GM19468 (cell line): Measurements from ENCODE around the gene LILRA6.

Experiments used
- ATAC-seq: cut with Tn5 transposase; IDR thresholded peaks from one replicate; pipeline ENCODE4 v1.9.1; 2021; ENCODE audit warnings: mild to moderate bottlenecking, moderate library complexity, moderate number of reproducible peaks; ENCODE audit not compliant: unreplicated experiment; ENCODE audit errors: extremely low read depth

Gene LILRA6

GRCh38 chr19:54190503-54191010 is 52.0 kb downstream of the LILRA6 start:
- peak; percentile 35 for ATAC-seq

DNA sequence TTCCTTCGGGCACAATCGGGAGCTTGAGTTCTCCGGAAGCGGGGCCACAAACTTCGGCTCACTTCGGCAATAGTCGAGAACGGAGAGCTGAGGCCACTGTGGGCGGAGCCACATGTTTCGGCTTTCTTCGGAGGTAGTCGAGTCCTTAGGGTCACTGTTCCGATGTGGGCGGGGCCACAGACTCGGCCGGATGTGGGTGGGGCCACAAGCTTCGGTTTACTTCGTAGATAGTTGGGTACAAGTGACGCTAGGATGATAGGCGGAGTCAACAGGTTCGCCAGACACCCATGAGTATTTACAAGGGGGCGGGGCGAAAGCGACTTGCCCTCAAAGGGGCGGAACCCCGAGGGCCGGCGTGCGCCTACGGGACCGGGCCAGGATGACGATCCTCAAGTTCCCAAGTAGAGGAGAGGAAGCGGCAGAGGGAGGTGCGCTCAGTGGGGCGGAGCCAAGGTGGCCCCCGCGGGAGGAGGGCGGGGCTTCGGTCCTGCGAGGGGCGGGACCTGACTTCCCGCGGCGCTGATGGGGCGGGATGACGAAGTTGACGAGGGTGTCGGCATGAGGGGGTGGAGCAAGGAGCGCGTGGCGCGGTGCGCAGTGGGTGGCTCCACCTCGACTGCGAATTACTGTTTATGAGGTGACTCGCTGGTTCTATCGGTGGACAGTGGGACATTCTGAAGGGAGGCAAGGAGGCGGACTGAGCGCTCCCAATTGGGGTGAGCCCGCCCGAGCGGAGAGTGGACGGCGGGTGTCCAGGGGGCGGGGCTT is 52.7 kb downstream of the LILRA6 start:
- peak; percentile 29 for ATAC-seq

DNA sequence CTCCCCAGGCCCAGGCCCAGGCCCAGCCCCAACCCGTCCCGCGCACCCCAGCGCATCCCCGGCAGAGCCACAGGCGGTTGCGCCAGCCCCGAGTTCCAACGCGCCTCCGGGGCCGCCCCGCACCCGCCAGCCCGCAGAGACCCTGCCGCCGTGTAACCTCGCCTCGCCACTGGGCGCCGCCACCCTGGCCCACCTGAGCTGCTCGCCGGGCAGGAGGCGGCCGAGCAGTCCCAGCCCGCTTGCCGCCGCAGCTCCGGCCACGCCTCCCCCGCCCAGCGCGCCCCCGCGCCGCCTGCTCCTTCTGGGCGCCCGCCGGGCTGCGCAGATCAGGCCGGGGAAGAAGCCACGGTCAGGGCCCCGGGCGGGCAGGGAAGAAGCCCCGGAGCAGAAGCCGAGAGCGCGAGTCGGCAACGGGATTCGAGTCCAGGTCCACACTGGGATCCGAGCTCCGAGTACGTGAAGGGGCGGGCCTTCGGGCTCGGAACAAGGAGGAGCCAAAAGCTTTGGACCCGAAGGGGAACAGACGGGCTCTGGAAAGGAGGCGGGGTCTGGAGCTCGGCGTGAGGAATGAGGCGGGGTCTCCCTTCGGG is 53.4 kb downstream of the LILRA6 start, which contains the start of gene MBOAT7:
TSS of gene MBOAT7 (minus strand) at position 436 of the 590 bp plus-strand sequence. CDS start 1,072 bp downstream, outside the sequence.
- ATAC-seq, result peak; percentile 19

DNA sequence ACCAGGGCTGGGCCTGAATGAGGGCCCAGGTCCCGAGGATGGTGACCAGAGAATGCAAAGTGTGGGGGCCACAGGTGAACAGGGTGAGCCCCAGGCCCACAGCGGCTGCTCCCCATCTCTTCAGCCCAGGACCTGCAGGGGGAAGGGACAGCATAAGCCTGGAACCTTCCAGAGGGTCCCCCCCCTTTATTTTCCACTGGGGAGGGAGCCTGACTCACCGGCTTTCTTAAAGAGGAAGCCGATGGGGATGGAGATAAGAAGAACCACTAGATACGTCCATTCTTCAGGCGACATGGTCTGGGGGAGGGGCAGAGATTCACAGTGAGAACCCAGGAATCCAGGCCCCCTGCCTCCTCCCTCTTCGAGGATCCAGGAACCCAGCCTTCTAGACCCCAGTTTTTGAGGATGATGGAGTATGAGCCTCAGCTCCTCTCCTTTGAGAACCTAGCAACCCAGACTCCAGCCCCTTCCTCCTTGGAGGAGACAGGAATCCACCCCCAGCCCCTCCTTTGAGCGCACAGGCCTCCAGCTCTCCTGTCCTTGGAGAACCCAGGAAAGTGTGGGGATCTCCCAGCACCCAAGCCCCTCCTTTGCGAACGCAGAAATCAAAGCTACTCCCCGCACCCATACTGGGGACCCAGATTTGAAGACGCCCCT is 54.2 kb downstream of the LILRA6 start:
- no peak for ATAC-seq

DNA sequence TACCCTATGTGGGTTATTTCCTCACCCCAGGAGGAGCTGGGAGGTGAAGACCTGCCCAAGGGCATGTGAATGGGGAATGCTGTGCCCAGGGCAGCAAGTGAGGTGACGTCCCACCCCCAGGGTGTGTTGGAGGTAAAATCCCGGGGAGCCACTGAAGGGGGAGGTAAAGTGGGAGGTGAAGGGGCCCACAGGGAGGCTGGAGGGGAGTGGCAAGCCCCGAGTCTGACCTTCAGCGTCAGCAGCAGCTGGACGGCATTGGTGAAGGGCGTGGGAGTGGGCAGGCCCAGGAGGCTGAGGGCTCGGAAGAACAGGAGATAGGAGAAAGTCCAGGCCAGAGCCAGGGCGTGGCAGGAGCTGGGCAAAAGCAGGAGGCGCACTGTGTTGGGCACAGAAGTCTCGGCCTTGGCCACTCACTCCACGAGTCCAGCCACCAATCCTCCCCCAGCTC is 55.6 kb downstream of the LILRA6 start:
- no peak for ATAC-seq
